K562 (cell line): ENCODE results near the gene VPS9D1. TPM values are rescaled to one million over a fixed set of nuclear protein-coding genes. Genes with fewer than 3 reads are reported as not detected.

Experiments used
- CBFA2T3 ChIP-seq: fragments of 450-650 bp; IDR thresholded peaks from 2 replicates; pipeline ENCODE4 v1.6.1; 2017
- EGR1 ChIP-seq: fragments of 450-650 bp; conservative IDR thresholded peaks from 2 replicates; pipeline ENCODE4 v1.6.1; 2017; ENCODE audit warnings: mild to moderate bottlenecking
- GTF3C2 ChIP-seq: IDR thresholded peaks from 3 replicates; pipeline ENCODE4 v1.6.1; 2011; ENCODE audit warnings: borderline replicate concordance, mild to moderate bottlenecking, moderate library complexity; ENCODE audit not compliant: insufficient read length; ENCODE audit errors: extremely low read depth
- JUND ChIP-seq, 2 experiments: IDR thresholded peaks; 2 replicates in 1 of 2; 3 replicates in 1 of 2; pipeline ENCODE4 v1.6.1; 2011; ENCODE audit warnings: borderline replicate concordance in 2 of 2, low read depth in 2 of 2, low read length in 2 of 2, improper control_type of control experiment in 1 of 2, missing biosample characterization in 1 of 2, missing genetic modification characterization in 1 of 2, missing genetic modification reagents in 1 of 2
- MYNN ChIP-seq, 2 experiments: sonication (generic); formaldehyde crosslinking in 1 of 2; IDR thresholded peaks; 2 replicates each; pipeline versions ENCODE4 v1.5.0 to v1.6.1; 2016 to 2020; ENCODE audit warnings: antibody characterized with exemption in 1 of 2, missing genetic modification reagents in 1 of 2
- NR2C2 ChIP-seq, 2 experiments: fragments of 200-800 bp in 1 of 2; sonication (Bioruptor generic) in 1 of 2; sonication (generic) in 1 of 2; formaldehyde crosslinking in 1 of 2; IDR thresholded peaks; 2 replicates each; pipeline versions ENCODE4 v1.6.1 to v1.8.0; 2016 to 2022; ENCODE audit warnings: mild to moderate bottlenecking in 1 of 2, missing compliant biosample characterization in 1 of 2, missing genetic modification characterization in 1 of 2, missing genetic modification reagents in 1 of 2
- POLR2A ChIP-seq: fragments of 450-650 bp; conservative IDR thresholded peaks from 2 replicates; pipeline ENCODE4 v1.6.1; 2016
- SNRNP70 ChIP-seq: fragments of 200-400 bp; formaldehyde crosslinking; optimal IDR thresholded peaks from 2 replicates; pipeline ENCODE3; 2017; ENCODE audit warnings: low read depth, low read length
- USF1 ChIP-seq: sonication (generic); formaldehyde crosslinking; IDR thresholded peaks from 2 replicates; pipeline ENCODE4 v1.9.0; 2022; ENCODE audit warnings: mild to moderate bottlenecking, missing genetic modification reagents
- ZBTB40 ChIP-seq, 2 experiments: fragments of 450-650 bp in 1 of 2; sonication (generic) in 1 of 2; formaldehyde crosslinking in 1 of 2; IDR thresholded peaks; 2 replicates each; pipeline versions ENCODE4 v1.7.1 to v1.9.0; 2016 to 2022; ENCODE audit warnings: inconsistent platforms in 1 of 2, mild to moderate bottlenecking in 1 of 2, missing genetic modification reagents in 1 of 2
- ZNF431 ChIP-seq: sonication (generic); formaldehyde crosslinking; IDR thresholded peaks from 2 replicates; pipeline ENCODE4 v1.8.0; 2022; ENCODE audit warnings: mild to moderate bottlenecking, missing genetic modification reagents
- polyA plus RNA-seq, 8 experiments: library from polyadenylated mRNA; depleted of rRNA in 4 of 8; stranded (reverse) in 5 of 8; unstranded in 3 of 8; fragments of >200 nt; fragmentation: Nextera tagmentation in 2 of 8; fragmentation: Illumina TruSeq in 1 of 8; extraction: Ambion mirVana in 2 of 8; extraction: Trizol in 1 of 8; gene quantifications; 2 replicates each; pipeline versions ENCODE4 v1.2.1 to v1.2.3, GENCODE V29; 2011 to 2014; ENCODE audit warnings: inconsistent platforms in 1 of 8, missing spikeins in 1 of 8
- total RNA-seq, 7 experiments: library from RNA; depleted of rRNA in 6 of 7; stranded (reverse); fragments of >200 nt in 6 of 7; fragmentation: Illumina TruSeq in 2 of 7; extraction: Trizol in 2 of 7; gene quantifications; 2 replicates each; pipeline versions ENCODE4 v1.2.1 to v1.2.3, GENCODE V29; 2011 to 2021; ENCODE audit warnings: low replicate concordance in 1 of 7
- TF ChIP-seq, protein P1 (sequence below): fragments of 250-450 bp; sonication (Bioruptor Pico); IDR thresholded peaks from 2 replicates; pipeline ENCODE4 v1.8.0; 2022; ENCODE audit warnings: inconsistent platforms, mild to moderate bottlenecking, moderate library complexity, borderline replicate concordance

Gene VPS9D1
- total and polyA plus RNA-seq, 9 of the 15 experiments (the other 6 are each of a cell fraction or from before 2014, with no cell fraction given) = 0.33 to 3.1 (median 1.1) TPM

DNA sequence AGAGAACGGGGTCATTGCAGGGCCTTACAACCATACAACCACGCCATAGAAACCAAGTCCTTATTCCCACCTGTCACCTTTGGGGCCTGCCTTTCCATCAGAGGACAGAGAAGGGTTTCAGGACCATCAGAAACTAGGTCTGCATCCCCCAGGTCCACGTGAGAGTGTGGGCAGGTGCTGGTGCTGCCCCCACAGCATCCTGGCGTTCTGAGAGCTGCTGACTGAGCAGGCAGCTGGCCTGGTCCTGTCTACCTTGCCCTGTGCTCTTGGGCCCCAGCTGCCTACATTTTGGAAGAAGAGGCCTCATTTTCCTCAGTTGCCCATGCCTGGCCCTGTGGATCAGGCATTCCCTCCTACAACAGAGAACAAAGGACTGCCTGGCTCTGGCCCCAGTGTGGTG is 22.2 kb upstream of the VPS9D1 start (continued):
- TF ChIP-seq MYNN (IDR thresholded peaks at IDR 0.05) (0 out of 2 replicates have a peak, but pooled peaks have one; percentile 10), MYNN (CRISPR knock-in tag; IDR thresholded peaks at IDR 0.05) (no peak), POLR2A (0 out of 2 replicates have a peak, but pooled peaks have one; percentile 58), EGR1 (no peak), JUND (IDR thresholded peaks at IDR 0.05; ENCODE audit: borderline replicate concordance, low read depth, low read length) (no peak), JUND (tag; IDR thresholded peaks at IDR 0.05; ENCODE audit: borderline replicate concordance, low read depth, low read length) (no peak), ZBTB40 (IDR thresholded peaks at IDR 0.05) (no peak), ZBTB40 (CRISPR knock-in tag; IDR thresholded peaks at IDR 0.05) (no peak), GTF3C2 (no peak), USF1 (CRISPR knock-in tag) (no peak), SNRNP70 (no peak), ZNF431 (CRISPR knock-in tag) (no peak), NR2C2 (CRISPR knock-in tag; IDR thresholded peaks at IDR 0.05) (no peak), NR2C2 (tag; IDR thresholded peaks at IDR 0.05) (no peak), CBFA2T3 (no peak)
- TF ChIP-seq, protein P1, sequence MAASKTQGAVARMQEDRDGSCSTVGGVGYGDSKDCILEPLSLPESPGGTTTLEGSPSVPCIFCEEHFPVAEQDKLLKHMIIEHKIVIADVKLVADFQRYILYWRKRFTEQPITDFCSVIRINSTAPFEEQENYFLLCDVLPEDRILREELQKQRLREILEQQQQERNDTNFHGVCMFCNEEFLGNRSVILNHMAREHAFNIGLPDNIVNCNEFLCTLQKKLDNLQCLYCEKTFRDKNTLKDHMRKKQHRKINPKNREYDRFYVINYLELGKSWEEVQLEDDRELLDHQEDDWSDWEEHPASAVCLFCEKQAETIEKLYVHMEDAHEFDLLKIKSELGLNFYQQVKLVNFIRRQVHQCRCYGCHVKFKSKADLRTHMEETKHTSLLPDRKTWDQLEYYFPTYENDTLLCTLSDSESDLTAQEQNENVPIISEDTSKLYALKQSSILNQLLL = no peak
